ENCODE results near the gene SGK2. TPM values are rescaled to one million over a fixed set of nuclear protein-coding genes. Genes with fewer than 3 reads are reported as not detected.

SGK2 gene
- total RNA-seq: under 0.01 and 0.31 TPM in 2 replicates

DNA sequence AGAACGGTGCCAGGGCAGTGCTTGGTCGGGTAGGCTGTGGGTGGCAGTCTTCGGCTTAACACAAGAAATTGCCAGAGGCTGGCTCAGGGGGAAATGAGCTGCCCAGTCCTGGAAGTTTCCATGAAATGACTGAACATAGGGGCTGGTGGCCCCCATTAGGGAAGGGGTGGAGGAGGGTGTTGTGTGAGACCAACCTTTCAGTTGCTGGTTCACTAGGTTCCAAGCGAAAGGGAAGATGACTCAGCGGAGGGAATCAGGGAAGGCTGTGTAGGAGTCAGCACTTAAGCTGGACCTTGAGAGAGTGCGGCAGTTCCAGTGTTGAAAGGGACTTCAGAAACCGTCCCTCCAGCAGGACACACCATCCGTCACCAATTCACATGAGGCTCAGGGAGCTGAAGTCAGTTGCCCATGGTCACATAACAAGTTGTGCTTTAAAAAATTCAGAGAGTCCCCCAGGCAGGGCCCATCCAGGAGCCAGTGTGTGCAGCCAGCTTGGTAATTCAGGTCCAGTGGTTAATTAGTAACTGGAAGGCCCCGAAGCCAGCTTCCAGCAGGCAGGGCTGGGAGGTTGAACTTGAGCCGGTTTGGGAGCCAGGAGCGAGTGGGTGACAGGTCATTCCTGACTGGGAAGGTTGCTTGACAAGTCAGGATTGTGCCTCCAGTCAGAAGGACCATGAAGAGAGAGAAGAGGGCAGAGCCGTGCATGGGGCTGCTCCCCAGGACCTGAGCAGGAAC, at the start of gene SGK2:
SGK2 (plus strand) TSS at position 616 of the 735 bp plus-strand sequence. CDS start 7,469 bp downstream, outside the sequence.

DNA sequence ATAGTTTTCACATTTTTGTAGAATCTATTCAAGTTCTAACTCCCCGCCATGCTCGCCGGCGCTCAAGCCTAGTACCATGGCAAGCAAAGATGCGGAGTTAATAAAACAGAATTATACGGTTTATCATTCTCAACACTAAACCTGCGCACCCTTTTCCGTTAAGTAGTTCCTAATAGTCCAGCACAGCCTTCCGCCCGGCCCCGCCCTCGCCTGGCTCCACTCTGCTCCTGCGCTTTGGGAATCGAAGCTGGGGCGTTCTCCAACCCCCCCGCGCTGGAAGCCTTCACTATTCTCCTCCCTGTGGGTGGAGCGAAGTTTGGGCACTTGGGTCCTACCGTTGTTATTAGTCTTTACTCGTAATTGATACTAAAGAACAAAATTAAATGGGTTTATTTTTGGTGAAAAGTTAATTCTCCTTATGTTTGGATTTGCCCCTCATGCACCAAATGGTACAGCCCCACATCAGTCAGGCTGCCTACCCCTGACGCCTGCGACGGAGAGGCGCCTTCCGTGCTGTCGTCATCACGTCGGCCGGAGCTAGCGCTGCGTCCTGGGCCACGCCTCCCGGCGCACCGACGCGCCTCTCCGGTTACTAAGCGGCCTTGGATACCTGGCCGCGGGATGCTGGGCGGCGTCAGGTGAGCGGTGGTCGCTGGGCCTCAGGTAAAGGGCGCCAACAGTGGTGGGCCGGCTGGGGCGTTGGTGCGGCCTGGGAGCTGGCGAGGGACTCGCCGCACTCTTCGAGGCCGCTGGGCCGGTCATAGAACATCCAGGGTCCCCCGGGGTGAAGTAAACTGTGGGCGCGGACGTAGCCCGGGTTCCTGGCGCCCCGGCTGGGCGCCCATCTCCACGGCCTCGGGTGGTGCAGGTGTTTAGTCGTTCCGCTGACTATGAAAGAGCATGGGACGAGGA, 31.8 kb downstream of the SGK2 start, which contains the start of gene IFT52:
IFT52 (plus strand) TSS at position 546 of the 912 bp plus-strand sequence. CDS start 3,762 bp downstream, outside the sequence.

Other genes with a start within 250 kb of the SGK2 start
- gene SRSF6, start 101.1 kb upstream of the SGK2 start, total RNA-seq: 31.9 and 51.6 TPM in 2 replicates
- gene L3MBTL1, start 51.3 kb upstream of the SGK2 start, total RNA-seq: 1.5 and 5.0 TPM in 2 replicates
- 25.6 and 29.0 TPM in 2 replicates for gene IFT52, start 31.9 kb downstream of the SGK2 start, total RNA-seq
- 15.2 and 17.3 TPM in 2 replicates for gene MYBL2, start 108.1 kb downstream of the SGK2 start, total RNA-seq
- not detected in 2 replicates for gene GTSF1L, start 168.0 kb downstream of the SGK2 start, total RNA-seq